ENCODE measurements around the gene DPH2.

DNA sequence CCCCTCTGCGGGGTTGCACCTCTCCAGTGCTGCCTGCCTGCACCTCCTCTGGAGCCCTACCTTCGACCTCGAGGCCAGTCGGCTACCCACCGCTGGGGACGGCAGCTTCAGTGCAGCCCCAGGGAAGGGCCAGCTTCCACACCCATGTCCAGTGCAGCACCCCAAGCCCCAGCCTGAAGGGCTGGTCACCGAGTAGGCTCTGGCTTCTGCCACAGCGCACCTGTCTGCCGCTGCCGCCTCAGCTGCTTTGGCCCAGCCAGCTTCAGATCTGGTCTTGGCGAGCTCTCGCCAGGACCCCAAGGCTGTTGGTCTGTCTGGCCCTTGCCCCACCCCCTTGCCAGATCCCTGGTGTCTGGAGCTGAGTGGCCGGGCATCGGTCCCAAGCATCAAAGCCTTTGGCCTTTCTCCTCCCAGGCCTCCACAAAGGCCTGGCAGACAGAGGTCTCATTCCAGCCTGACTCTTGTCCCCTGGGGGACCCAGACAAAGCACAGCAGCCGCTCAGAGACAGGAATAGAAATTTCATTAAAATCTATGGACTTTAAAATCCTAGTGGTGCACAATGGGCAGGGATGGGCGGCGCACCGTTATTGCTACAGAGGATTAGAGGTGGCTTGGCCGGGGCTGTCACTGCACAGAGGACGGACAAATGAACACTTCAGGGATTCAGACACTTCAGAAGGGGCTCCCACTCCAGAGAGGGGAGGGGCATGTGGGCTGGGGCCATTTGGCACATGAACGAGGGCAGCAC lies 26.3 kb downstream of the DPH2 start:
- TF ChIP-seq CTCF (IDR thresholded peaks at IDR 0.05) (no peak), POLR2A (IDR thresholded peaks at IDR 0.05) (no peak), POLR2AphosphoS5 (IDR thresholded peaks at IDR 0.05) (no peak), EP300 (IDR thresholded peaks at IDR 0.05) (no peak)

Measured in sigmoid colon (tissue), 4 donors.